ENCODE measurements around the gene MSANTD3.
A peak's percentile ranks its signal among the peaks of the same experiment; 100 is the strongest.

Gene MSANTD3

DNA sequence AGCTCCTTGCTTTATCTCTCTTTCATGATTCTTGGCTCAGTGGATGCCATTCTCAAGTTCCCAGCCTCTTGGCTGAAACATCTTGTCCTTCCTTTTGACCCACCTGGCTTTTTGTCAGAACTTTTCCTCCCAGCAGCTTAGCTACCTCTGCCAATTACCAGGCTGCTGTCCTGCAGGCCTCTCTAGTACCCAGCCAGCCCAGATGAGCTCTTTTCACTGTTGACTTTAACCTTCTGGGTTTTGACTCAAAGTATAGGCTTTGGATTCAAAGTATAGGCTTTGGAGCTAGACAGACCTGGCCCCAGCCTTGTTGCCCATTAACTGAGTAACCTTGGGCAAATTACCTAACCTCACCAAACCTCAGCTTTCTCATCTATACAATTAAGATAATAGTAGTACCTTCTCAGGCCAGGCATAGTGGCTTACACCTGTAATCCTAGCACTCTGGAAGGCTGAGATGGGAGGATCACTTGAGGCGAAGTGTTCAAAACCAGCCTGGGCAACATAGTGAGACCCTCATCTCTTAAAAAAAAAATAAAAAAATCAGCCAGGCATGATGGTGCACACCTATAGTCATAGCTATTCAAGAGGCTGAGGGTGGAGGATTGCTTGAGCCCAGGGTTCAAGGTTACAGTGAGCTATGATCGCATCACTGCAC lies 39.4 kb downstream of the MSANTD3 start:
- DNase-seq: no peak

DNA sequence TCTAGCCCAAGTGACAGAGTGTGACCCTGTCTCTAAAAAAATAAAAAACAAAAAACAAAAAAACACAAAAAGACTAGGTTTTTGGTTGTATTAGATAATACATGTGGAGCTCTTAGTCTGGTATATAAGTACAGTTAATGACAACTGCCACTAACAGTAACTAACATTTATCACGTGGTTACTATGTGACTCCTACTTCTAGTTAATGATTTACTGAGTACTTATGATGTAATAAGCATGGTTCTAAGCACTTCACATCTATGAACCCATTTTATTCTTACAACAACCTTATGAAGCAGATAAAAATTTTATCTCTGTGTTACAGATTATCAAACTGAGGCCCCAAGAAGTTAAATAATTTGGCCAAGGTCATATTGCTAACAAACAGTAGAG lies 39.9 kb downstream of the MSANTD3 start:
- DNase-seq: no peak

DNA sequence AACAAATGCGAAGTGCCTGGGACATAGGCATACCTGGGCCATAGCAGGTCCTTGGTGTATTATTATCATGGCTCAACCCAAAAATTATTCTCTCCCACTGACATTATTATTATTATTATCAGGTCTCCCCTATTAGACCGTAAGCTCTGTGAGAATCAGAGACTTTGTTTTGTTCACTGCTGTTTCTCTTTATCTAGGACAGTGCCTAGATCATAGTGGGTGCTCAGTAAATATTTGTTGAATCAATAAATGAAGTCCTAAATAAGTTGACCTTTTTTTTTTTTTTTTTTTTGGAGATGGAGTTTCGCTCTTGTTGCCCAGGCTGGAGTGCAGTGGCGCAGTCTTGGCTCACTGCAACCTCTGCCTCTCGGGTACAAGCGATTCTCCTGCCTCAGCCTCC lies 41.1 kb downstream of the MSANTD3 start:
- no peak for DNase-seq

DNA sequence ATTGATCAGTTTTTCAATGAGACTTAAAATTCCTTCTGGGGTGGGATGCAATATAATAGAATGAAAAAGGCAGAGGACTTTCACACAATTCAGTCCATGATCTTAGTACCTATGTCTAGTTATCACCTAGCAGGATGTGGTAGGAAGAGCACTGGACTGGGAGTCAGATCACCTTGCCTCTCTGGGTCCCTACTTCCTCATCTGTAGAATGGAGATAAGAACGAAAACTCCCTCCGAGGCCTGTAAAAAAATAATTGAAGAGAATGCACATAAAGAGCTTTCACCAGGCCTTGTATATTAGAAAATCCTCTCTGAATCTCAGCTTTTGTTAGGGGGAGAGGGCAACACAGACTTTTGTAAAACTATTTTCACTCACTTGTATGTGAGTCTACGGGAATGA lies 45.3 kb downstream of the MSANTD3 start:
- DNase-seq: no peak

DNA sequence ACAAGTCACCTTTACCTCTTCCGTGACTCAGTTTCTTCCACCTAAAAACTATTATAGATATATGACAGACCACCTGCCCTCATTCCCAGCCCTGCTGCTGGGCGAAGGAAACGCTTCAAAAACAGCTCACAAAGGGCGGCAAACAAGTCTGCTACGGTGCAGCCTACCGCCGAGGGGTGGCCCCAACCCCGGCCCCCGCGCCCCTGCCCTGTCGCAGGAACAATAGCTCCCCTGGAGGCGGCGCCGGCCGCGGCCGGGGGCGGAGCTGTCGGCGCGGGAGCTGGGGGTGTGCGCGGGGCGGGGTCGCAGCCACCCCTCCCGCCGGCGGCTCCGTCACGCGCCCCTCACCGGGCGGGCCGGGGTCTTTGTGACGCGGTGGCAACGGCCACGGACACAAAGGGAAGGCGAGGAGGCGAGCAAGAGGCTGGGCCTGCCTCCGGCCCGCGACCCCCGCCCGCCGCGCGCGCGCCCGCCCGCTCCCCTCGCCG lies 45.9 kb downstream of the MSANTD3 start, which contains the start of gene TMEFF1:
TSS of gene TMEFF1 (plus strand) at position 362 of the 488 bp plus-strand sequence. CDS start 396 bp downstream, outside the sequence.
- DNase-seq: peak; percentile 73

DNA sequence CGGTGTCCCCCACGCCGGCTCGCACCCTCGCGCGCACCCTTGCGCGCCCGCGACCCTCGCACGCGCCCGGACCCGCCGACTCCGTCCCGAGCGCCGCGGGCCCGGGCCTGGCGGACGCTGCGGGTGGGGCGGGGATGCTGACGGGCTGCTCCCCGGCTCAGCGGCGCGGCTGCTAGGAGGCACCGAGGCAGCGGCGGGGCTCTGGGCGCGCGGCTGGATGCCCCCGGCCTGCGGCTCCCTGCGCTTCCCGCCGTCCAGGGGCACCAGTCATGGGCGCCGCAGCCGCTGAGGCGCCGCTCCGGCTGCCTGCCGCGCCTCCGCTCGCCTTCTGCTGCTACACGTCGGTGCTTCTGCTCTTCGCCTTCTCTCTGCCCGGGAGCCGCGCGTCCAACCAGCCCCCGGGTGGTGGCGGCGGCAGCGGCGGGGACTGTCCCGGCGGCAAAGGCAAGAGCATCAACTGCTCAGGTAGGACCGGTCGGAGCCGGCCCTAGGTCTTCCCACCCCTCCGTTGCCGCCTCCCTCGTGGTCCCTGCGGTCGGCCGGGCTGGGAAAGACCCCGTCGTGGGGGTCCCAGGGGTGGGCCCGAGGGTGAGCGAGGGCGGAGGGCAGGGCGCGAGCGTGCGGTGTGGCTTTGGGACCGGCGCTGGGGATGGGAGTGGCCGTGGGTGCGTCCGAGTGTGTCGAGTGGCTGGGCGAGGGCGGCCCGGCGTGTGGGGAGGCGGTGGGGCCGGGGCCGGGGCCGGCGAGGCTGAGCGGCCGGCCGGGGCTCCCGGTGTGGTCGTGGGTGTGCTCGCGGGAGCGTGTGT lies 46.5 kb downstream of the MSANTD3 start:
- DNase-seq: peak; percentile 62

DNA sequence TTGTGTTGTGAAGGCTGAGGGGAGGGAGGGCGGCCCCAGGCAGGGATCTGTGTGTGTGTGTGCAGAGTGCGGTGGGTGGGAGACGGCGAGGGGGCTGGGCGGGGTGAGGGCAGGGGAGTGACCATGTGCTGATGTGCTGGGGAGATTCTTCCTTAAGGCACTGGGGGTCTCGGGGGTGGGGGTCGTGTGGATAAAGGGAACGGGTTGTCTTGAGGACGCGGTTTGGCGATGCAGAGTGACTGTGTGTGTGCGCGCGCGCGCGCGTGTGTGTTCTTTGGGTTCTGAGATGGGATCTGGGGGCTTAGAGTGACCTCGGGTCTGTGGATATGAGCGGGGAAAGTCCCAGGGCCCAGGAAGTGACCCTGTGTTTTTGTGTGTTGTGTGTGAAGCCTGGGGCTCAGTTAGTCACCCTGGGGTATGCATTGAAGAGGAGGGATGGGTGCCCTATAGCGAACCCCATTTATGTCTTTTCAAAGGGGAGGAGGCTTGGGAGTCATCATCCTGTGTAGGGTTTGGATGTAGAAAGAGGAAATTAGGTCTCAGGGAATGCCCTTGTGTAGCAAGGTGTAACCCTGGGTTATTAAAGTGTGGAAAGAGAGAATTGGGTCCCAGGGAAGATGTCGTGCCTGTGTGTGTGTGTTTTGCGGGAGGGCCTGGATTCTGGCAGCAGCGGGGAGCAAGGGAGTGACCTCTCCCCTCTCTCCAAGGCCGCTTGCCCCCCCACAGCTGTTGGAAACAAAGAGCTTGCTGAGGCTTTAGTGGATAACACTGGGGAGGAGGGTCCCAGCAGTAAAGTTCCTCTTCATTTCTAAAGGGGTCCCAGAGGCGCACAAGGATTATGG lies 47.4 kb downstream of the MSANTD3 start:
- peak; percentile 57 for DNase-seq

DNA sequence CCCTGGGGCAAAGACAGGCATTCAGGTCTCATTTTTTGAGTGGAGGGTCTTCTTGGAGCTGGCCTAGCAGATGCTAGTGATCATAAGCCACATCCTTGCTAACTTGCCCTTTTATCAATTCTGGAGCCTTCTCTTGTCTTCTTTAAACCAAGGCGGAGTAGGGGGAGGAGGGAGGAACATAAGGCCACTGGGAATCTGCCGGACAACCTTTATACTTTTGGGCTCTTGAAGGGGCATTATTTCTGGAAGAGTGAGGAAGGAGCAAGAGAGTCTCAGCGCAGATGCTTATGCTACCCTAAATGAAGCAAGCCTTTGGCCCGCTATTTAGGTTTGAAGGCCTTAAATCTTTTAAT lies 48.0 kb downstream of the MSANTD3 start:
- DNase-seq: no peak

DNA sequence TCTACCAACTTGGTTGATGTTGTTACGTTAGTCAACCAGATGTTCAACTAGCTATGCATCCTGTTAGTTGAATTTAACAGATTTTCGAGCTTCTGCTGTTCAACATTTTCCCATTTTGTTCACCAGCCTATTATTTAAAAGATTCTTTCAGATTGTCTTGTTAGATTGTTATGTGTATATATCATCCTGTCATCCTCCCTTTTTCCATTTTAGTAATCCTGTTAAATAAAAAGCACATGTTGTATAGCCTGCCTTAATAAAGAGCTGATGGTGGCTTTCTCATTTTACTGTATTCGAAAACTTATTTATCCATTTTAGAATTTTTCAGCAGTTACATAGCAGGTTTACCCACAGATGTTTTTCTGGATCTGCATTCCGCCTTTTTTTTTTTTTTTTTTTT lies 50.3 kb downstream of the MSANTD3 start:
- DNase-seq: no peak

DNA sequence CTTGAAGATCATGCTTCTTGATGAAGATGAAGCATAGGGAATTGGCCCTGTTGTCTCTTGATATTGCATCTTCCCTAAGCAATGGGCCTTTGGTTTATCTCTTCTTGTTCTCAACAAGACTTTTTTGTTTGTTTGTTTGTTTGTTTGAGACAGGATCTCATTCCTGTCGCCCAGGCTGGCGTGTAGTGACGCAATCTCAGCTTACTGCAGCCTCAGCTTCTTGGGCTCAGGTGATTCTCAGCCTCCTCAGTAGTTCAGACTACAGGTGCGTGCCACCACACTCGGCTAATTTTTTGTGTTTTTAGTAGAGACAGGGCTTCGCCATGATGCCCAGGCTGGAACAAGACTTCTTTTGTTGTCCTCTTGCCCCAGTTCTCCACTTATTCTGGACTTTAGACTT lies 51.2 kb downstream of the MSANTD3 start:
- no peak for DNase-seq

DNA sequence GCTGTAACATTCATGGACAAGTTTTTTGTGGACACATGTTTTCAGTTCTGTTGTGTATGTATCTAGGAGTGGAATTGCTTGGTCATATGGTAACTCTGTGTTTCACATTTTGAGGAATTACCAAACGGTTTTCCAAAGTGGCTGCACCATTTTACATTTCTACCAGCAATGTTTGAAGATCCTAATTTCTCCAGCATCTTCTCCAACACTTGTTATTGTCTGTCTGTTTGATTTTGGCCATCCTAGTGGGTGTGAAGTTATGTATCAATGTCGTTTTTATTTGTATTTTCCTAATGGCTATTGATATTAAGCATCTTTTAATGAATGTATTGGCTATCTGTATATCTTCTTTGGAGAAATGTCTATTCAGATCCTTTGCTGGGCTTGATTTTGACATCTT lies 52.9 kb downstream of the MSANTD3 start:
- DNase-seq: no peak

DNA sequence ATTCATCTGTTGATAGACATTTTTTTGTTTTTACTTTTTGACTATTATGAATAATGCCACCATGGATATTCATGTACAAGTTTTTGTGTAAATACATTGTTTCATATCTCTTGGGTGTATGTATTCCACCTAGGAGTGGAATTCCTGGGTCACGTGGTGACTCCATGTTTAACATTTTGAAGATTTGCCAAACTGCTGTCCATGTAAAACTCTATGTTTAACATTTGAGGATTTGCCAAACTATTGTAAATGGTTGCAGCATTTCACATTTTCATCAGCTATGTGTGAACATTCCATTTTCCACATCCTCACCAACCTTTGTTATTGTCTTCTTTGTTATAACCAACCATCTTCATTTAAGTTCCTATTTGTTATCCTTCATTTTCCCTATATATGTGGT lies 58.3 kb downstream of the MSANTD3 start:
- DNase-seq: no peak

DNA sequence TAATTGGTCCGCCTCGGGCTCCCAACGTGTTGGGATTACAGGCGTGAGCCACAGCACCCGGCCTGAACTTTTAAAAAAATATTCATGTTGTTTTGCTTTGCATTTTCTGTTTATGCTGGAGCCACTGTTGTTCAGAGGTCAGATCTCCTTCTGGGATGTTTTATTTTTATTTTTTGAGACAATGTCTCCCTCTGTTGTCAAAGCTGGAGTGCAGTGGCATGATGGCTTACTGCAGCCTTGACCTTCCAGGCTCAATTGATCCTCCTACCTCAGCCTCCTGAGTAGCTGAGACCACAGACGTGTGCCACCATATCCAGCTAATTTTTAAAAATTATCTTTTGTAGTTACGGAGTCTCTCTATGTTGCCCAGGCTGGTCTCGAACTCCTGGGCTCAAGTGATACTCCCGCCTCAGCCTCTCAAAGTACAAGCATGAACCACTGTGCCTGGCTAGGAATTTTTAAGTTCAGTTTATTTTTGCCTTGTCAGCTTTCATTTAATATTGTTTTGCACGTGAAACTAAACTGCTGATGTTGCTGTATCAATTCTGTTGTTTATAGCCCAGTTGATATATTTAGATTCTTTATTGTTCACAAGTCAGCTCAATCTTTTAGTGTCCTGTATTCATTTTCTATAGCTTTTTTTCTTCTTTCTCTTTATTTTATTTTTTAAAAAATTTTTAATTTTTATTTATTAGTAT lies 59.7 kb downstream of the MSANTD3 start:
- DNase-seq: no peak

DNA sequence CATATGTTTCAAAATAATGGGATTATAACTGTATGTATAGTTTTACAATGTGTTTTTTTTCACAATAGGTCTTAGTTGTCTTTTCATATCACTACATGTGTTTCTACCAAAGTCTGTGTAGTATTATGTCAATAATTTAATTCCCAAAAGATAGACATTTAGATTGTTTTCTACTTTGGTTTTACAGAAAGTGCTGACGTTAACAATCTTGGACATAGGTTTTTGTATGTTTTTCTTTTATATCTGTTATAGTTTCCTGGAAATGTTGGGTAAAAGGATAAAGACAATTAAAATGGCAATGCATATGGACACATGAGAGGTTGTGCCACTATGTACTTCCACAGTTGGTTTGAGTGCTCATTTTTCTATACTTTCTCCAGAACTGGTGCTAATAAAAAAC lies 61.2 kb downstream of the MSANTD3 start:
- no peak for DNase-seq

DNA sequence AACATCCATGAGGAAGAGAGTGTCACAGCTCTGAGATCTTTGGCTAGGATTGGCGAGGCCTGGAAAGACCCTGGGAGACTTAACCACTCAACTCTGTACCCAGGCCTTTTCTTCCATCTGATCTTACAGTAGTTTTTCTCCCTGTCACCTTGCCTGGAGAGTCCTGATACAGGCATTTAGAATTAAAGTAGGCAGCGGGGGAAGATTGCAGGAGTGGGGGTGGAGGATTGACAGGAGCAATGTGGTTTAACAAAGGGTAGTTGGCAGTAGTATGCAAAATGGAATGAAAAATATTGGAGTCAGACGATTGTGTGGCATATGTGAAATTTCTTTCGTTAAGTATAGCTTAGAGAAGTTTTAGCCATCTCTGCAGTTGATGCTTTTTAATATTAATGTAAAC lies 62.9 kb downstream of the MSANTD3 start:
- no peak for DNase-seq

DNA sequence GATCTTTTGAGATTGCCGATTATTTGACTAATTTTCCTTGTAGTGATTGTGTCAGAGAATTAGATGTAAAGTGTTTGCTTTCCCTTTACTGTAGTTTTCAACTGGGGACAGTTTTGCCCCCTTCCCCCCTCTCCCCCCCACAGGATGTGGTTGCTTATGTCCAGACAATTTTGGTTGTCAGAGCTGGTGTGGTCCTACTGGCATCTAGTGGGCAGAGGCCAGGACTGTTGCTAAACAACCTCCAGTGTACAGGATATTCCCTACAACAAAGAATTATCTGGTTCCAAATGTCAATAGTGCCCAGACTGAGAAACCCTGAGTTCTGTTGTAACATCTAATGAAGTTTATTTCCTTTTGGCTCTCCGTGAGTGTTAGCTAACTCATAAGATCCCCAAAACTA lies 66.0 kb downstream of the MSANTD3 start:
- no peak for DNase-seq

DNA sequence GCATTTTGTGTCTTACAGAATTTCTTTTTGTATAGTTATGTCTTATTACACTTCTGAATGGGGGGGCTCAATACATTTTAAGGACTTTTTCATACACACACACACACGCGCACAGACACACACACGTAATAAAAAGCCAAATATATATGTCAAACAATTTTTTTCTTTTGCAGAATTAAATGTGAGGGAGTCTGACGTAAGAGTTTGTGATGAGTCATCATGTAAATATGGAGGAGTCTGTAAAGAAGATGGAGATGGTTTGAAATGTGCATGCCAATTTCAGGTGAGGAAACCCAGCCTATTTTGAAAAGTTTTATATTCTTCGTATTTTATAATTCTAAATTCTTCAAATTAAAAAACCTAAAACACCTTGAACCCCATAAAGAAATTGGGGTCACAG lies 71.6 kb downstream of the MSANTD3 start:
- no peak for DNase-seq

DNA sequence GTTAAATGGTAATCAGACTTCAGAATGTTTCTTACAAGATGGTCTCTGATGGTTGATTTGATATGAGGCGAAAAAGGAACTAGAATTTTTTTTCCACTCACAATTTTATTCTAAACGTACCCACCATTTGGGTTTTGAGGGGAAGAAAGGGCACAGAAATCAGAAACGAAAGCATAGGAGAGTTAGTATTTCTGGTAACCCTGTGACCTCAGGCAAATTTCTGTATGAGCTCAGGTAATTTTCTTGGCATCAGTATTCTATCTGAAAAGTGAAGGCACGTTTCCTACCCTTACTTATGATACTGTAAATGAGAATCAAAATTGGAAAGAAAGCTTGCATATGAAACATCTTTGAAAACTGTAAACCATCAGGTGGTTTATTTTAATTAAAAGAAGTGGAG lies 72.5 kb downstream of the MSANTD3 start:
- DNase-seq: no peak

DNA sequence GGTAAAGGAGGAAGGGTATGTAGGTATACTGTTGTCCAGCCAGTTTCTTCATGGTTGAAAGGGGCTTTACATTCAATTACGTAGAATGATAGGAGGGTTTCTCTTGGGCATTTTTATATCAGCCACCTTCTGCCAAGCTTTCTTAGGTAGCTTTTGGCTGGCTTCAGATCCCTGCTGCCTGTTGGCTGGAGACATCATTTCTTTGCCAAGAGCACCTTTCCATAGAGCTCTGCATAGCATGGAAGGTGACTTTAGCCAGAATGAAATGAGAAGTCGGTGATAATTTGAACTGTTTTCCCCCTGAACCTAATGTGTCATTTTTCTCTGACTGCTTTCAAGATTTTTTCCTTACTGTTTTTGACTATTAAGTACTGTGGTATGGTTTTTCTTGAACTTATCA lies 72.9 kb downstream of the MSANTD3 start:
- no peak for DNase-seq

Measured in right forelimb (tissue), 1 donor.